ENCODE measurements around the gene MAP4K5. TPM values are rescaled to one million over a fixed set of nuclear protein-coding genes. Genes with fewer than 3 reads are reported as not detected.
A peak's percentile ranks its signal among the peaks of the same experiment; 100 is the strongest.

The MAP4K5 gene
- total RNA-seq, 1 experiment from 2014 or later = 42.8 TPM

GRCh38 chr14:50403419-50403818 is 128.9 kb downstream of the MAP4K5 start:
- Mint-ChIP-seq H3K9me3 (peaks cover 14% of the 10 kb centered on the region), H3K4me1 (peaks cover 22% of the 10 kb centered on the region), H3K36me3 (no peaks in the 10 kb centered on the region), H3K4me3 (no peak overlapping the region), H3K27ac (peak overlapping the region; percentile 43; the same call in 1 of the 2 replicates), H3K27me3 (ENCODE audit: low read depth) (peaks cover 4% of the 10 kb centered on the region)
- no peak for TF ChIP-seq ATF2 (CRISPR knock-in tag; IDR thresholded peaks at IDR 0.05; ENCODE audit: borderline replicate concordance, low read depth)
- TF ChIP-seq STAT6 (CRISPR knock-in tag; conservative IDR thresholded peaks at IDR 0.05; ENCODE audit: low read depth) = no peak
- TF ChIP-seq ZNF219 (CRISPR knock-in tag; IDR thresholded peaks at IDR 0.05; ENCODE audit: borderline replicate concordance) = no peak
- TF ChIP-seq CBFB (CRISPR knock-in tag; IDR thresholded peaks at IDR 0.05; ENCODE audit: low read depth) = no peak
- no peak for TF ChIP-seq E2F5 (CRISPR knock-in tag; IDR thresholded peaks at IDR 0.05)
- TF ChIP-seq SOX15 (CRISPR knock-in tag; IDR thresholded peaks at IDR 0.05) = no peak
- TF ChIP-seq OVOL2 (CRISPR knock-in tag; IDR thresholded peaks at IDR 0.05; ENCODE audit: borderline replicate concordance) = no peak
- no peak for TF ChIP-seq MXD4 (CRISPR knock-in tag; IDR thresholded peaks at IDR 0.05; ENCODE audit: borderline replicate concordance)
- no peak for TF ChIP-seq USF2 (CRISPR knock-in tag; IDR thresholded peaks at IDR 0.05)
- no peak for TF ChIP-seq ELF4 (CRISPR knock-in tag; IDR thresholded peaks at IDR 0.05; ENCODE audit: low read depth)
- TF ChIP-seq TEAD4 (CRISPR knock-in tag; IDR thresholded peaks at IDR 0.05) = no peak
- TF ChIP-seq HMGXB4 (CRISPR knock-in tag; IDR thresholded peaks at IDR 0.05) = no peak
- TF ChIP-seq FOXP1 (CRISPR knock-in tag; IDR thresholded peaks at IDR 0.05; ENCODE audit: borderline replicate concordance) = no peak
- TF ChIP-seq EMX1 (CRISPR knock-in tag; IDR thresholded peaks at IDR 0.05) = no peak
- no peak for TF ChIP-seq GTF2I (CRISPR knock-in tag; conservative IDR thresholded peaks at IDR 0.05)
- TF ChIP-seq NFATC4 (CRISPR knock-in tag; IDR thresholded peaks at IDR 0.05) = no peak
- TF ChIP-seq ZNF512 (CRISPR knock-in tag; IDR thresholded peaks at IDR 0.05; ENCODE audit: borderline replicate concordance) = no peak
- no peak for TF ChIP-seq NR3C1 (CRISPR knock-in tag; conservative IDR thresholded peaks at IDR 0.05; ENCODE audit: low read depth)
- ATAC-seq (no peak), DNase-seq (ENCODE audit: low spot score) (no peak)
- ChIA-PET CTCF (interaction anchor here (1.5 kb wide), 1 partner anchor 15 kb away, joined by 3 read pairs; no protein-coding TSS in a partner anchor), POLR2A (no interaction called here)
